NB4 (cell line): Measurements from ENCODE around the gene EXTL2.

Source experiments
- MYC ChIP-seq: IDR thresholded peaks from 2 replicates; pipeline ENCODE4 v1.6.1; 2011; ENCODE audit warnings: low read depth, low read length
- TF ChIP-seq, protein P1 (sequence below): IDR thresholded peaks from one replicate; pipeline ENCODE4 v1.5.1; 2012; ENCODE audit warnings: low read depth, low read length

DNA sequence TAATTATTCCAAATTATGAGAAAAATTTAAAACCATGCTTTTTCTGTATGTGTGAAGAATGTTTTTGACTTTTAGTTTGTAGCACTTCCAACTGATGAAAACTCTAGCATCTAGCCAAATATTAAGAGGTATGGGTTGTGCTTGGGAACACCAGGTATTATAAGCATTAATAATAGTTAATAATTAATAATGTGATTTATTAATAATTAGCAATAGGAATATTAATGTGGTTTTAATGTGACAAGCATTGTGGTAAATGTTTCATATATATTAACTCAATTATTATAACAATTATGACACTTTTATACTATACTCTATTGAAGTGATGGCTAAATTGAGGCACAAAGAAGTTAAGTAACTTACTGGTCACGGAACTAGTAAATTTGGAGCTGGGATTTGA, 9.1 kb upstream of the EXTL2 start:
- TF ChIP-seq, protein P1, sequence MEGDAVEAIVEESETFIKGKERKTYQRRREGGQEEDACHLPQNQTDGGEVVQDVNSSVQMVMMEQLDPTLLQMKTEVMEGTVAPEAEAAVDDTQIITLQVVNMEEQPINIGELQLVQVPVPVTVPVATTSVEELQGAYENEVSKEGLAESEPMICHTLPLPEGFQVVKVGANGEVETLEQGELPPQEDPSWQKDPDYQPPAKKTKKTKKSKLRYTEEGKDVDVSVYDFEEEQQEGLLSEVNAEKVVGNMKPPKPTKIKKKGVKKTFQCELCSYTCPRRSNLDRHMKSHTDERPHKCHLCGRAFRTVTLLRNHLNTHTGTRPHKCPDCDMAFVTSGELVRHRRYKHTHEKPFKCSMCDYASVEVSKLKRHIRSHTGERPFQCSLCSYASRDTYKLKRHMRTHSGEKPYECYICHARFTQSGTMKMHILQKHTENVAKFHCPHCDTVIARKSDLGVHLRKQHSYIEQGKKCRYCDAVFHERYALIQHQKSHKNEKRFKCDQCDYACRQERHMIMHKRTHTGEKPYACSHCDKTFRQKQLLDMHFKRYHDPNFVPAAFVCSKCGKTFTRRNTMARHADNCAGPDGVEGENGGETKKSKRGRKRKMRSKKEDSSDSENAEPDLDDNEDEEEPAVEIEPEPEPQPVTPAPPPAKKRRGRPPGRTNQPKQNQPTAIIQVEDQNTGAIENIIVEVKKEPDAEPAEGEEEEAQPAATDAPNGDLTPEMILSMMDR = no peak
- no peak for TF ChIP-seq MYC
